HCT116 (cell line): ENCODE results near the gene STUM. TPM values are rescaled to one million over a fixed set of nuclear protein-coding genes. Genes with fewer than 3 reads are reported as not detected.

ENCODE experiments used
- ATAC-seq: fragments of 200-7000 bp; cut with Tn5 transposase; 2 replicates; pipeline ENCODE4 v1.9.1; 2020; ENCODE audit warnings: mild to moderate bottlenecking, moderate library complexity
- BruUV-seq: library from RNA; stranded (reverse); fragments of 400-500 nt; replicated peaks from 2 replicates; lab custom pipeline; 2021; lab: Mats Ljungman, UMichigan
- CTCF ChIA-PET: fragments of 300-600 bp; sonication (Branson Sonifier 250); formaldehyde crosslinking; loops from one replicate; lab custom pipeline; 2021; ENCODE audit warnings: antibody characterized with exemption; lab: Charles Lee
- POLR2A ChIA-PET: fragments of 300-600, 350-600 bp; sonication (Branson Sonifier 250); formaldehyde crosslinking; loops from one replicate; lab custom pipeline; 2021; ENCODE audit warnings: antibody characterized with exemption; lab: Charles Lee
- RAD21 ChIA-PET, 2 experiments: fragments of 300-600 bp; sonication (Branson Sonifier 250); formaldehyde crosslinking; loops; one replicate each; lab custom pipeline; 2023; ENCODE audit warnings: low total read pairs in 2 of 2; ENCODE audit not compliant: uncharacterized antibody in 2 of 2, unreplicated experiment in 2 of 2, low non-redundant PET in 1 of 2; lab: Charles Lee
- DNase-seq: peaks from one replicate; pipeline ENCODE4 v3.0.0-alpha.2; 2010; ENCODE audit warnings: low read depth, low spot score
- H2AFZ ChIP-seq: fragments of 200-600 bp; shearing (Covaris generic), sonication (generic); 2 replicates; pipeline ENCODE4 v1.6.1; 2017; ENCODE audit warnings: low read depth, mixed run types, mixed read lengths, antibody characterized with exemption, low read length; ENCODE audit not compliant: poor library complexity, severe bottlenecking
- H3K27ac ChIP-seq: 2 replicates; pipeline ENCODE4 v1.5.1; 2012; ENCODE audit warnings: low read depth, low read length
- H3K27me3 ChIP-seq: fragments of 200-600 bp; sonication (generic); 2 replicates; pipeline ENCODE4 v1.6.1; 2016; ENCODE audit warnings: mixed run types, low read length, mixed read lengths; ENCODE audit not compliant: insufficient read depth
- H3K36me3 ChIP-seq, 2 experiments: fragments of 200-500 bp in 1 of 2; fragments of 200-600 bp in 1 of 2; sonication (Bioruptor generic) in 1 of 2; sonication (generic) in 1 of 2; 2 replicates each; pipeline versions ENCODE4 v1.5.1 to v1.6.1; 2014 to 2016; ENCODE audit warnings: low read length in 2 of 2, inconsistent platforms in 1 of 2, mixed read lengths in 1 of 2, mixed run types in 1 of 2; ENCODE audit not compliant: insufficient read depth in 2 of 2, control insufficient read depth in 1 of 2
- H3K4me1 ChIP-seq, 2 experiments: fragments of 200-600 bp in 1 of 2; sonication (generic) in 1 of 2; 2 replicates each; pipeline versions ENCODE4 v1.5.1 to v1.6.1; 2012 to 2017; ENCODE audit warnings: low read length in 2 of 2, inconsistent platforms in 1 of 2, mild to moderate bottlenecking in 1 of 2, mixed read lengths in 1 of 2, mixed run types in 1 of 2, moderate library complexity in 1 of 2; ENCODE audit not compliant: insufficient read depth in 2 of 2, control insufficient read depth in 1 of 2
- H3K4me2 ChIP-seq: fragments of 200-600 bp; sonication (generic); 2 replicates; pipeline ENCODE4 v1.6.1; 2017; ENCODE audit warnings: mixed run types, low read length, mixed read lengths
- H3K4me3 ChIP-seq, 2 experiments: fragments of 200-600 bp in 1 of 2; sonication (generic) in 1 of 2; replicated peaks in 1 of 2; 2 replicates each; pipeline ENCODE4 v1.5.1; 2011 to 2016; ENCODE audit warnings: low read length in 2 of 2, control low read depth in 1 of 2, low read depth in 1 of 2, mild to moderate bottlenecking in 1 of 2, mixed read lengths in 1 of 2, mixed run types in 1 of 2
- H3K79me2 ChIP-seq: fragments of 200-600 bp; sonication (generic); 2 replicates; pipeline ENCODE4 v1.6.1; 2017; ENCODE audit warnings: mild to moderate bottlenecking, mixed run types, low read length, moderate library complexity, mixed read lengths; ENCODE audit not compliant: insufficient read depth
- H3K9ac ChIP-seq: fragments of 200-600 bp; sonication (generic); 2 replicates; pipeline ENCODE4 v1.6.1; 2016; ENCODE audit warnings: low read length, mixed read lengths
- H3K9me2 ChIP-seq: fragments of 200-600 bp; sonication (generic), shearing (Covaris generic); 2 replicates; pipeline ENCODE4 v1.6.1; 2017; ENCODE audit warnings: mixed run types, mild to moderate bottlenecking, moderate library complexity; ENCODE audit not compliant: insufficient read depth
- H3K9me3 ChIP-seq, 2 experiments: fragments of 200-500 bp in 1 of 2; fragments of 200-600 bp in 1 of 2; sonication (Bioruptor generic) in 1 of 2; sonication (generic) in 1 of 2; 2 replicates each; pipeline ENCODE4 v1.6.1; 2014 to 2017; ENCODE audit warnings: low read length in 2 of 2, mixed read lengths in 2 of 2, inconsistent platforms in 1 of 2, low read depth in 1 of 2, mild to moderate bottlenecking in 1 of 2, mixed run types in 1 of 2, moderate library complexity in 1 of 2; ENCODE audit not compliant: control insufficient read depth in 1 of 2, insufficient read depth in 1 of 2
- H4K20me1 ChIP-seq: fragments of 200-600 bp; sonication (generic), shearing (Covaris generic); 2 replicates; pipeline ENCODE4 v1.6.1; 2017; ENCODE audit warnings: mixed run types, mild to moderate bottlenecking, moderate library complexity; ENCODE audit not compliant: insufficient read depth
- CBX3 ChIP-seq: IDR thresholded peaks from 2 replicates; pipeline ENCODE4 v1.6.1; 2012; ENCODE audit warnings: low read depth
- JUND ChIP-seq: IDR thresholded peaks from 2 replicates; pipeline ENCODE4 v1.6.1; 2012
- MAX ChIP-seq: IDR thresholded peaks from 2 replicates; pipeline ENCODE4 v1.6.1; 2012
- POLR2A ChIP-seq: IDR thresholded peaks from 2 replicates; pipeline ENCODE4 v1.7.0; 2011; ENCODE audit warnings: borderline replicate concordance; ENCODE audit not compliant: insufficient read depth, insufficient read length; ENCODE audit errors: extremely low read depth
- RAD21 ChIP-seq: IDR thresholded peaks from 2 replicates; pipeline ENCODE4 v1.6.1; 2012; ENCODE audit warnings: low read depth, mild to moderate bottlenecking
- SP1 ChIP-seq: IDR thresholded peaks from 2 replicates; pipeline ENCODE4 v1.6.1; 2012; ENCODE audit warnings: low read depth
- SRF ChIP-seq: IDR thresholded peaks from 2 replicates; pipeline ENCODE4 v1.6.1; 2012; ENCODE audit warnings: low read depth
- TCF7L2 ChIP-seq: IDR thresholded peaks from 2 replicates; pipeline ENCODE4 v1.7.0; 2011; ENCODE audit warnings: borderline replicate concordance, inconsistent platforms; ENCODE audit not compliant: insufficient read depth, insufficient read length; ENCODE audit errors: extremely low read depth
- intact Hi-C: fragments of 100-400 bp; cut with micrococcal nuclease; formaldehyde crosslinking; loops from 2 replicates; pipeline ENCODE4 v1.10.0; 2022
- total RNA-seq: library from RNA; stranded (reverse); gene quantifications from one replicate; pipeline ENCODE4 v1.2.1, GENCODE V29; 2021; ENCODE audit not compliant: unreplicated experiment
- TF ChIP-seq, protein P1 (sequence below), 3 experiments: fragments of 200-600 bp in 1 of 3; sonication (generic) in 1 of 3; IDR thresholded peaks in 2 of 3; conservative IDR thresholded peaks in 1 of 3; 2 replicates each; pipeline ENCODE4 v1.5.1; 2012 to 2017; ENCODE audit warnings: low read depth in 2 of 3, low read length in 2 of 3, antibody characterized with exemption in 1 of 3, borderline replicate concordance in 1 of 3, control low read depth in 1 of 3, mild to moderate bottlenecking in 1 of 3, mixed read lengths in 1 of 3, mixed run types in 1 of 3, moderate library complexity in 1 of 3; ENCODE audit not compliant: insufficient read depth in 1 of 3

STUM gene
- total RNA-seq, 1 experiment from 2014 or later, result not detected

DNA sequence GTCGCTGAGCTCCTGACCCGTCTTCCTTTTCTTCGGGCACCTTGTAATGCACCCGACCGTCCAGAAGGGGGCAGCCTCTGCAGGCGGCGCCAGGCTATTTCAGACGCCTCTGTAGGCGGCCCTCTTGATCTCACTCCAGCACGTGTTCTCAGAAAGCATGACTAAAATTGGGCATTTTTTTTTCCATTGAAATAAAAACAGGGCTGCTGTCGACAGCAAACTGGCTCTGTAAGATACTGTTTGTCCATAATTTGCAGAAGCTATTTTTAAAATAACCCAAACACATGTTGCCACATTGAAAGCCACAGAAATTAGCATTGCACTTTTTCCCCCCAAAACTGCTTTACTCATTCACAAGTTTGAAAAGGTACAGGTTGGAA, 78.0 kb downstream of the STUM start:
- no TSS peak for BruUV-seq
- POLR2A ChIA-PET, result no interaction called here
- H3K9me3 ChIP-seq, result no peaks in the 10 kb centered on the region
- CTCF ChIA-PET, result interaction anchor here (0.6 to 1.9 kb wide), 21 partner anchors 9 to 814 kb away, joined by 3 to 12 read pairs (median 3); no protein-coding TSS in a partner anchor
- H4K20me1 ChIP-seq, result no peaks in the 10 kb centered on the region
- no peak overlapping the region for H3K4me3 ChIP-seq
- peak overlapping the region; percentile 94 for H2AFZ ChIP-seq
- 0 out of 2 replicates have a peak, but pooled peaks cover 3% of the 10 kb centered on the region for H3K27me3 ChIP-seq
- ATAC-seq, result peak; percentile 95
- H3K4me1 ChIP-seq, result peaks cover 0 to 3% of the 10 kb centered on the region in 2 experiments; a peak in 1 of 4 replicates
- H3K9ac ChIP-seq, result no peak overlapping the region
- no peaks in the 10 kb centered on the region for H3K9me2 ChIP-seq
- H3K4me2 ChIP-seq, result peak overlapping the region; percentile 64
- DNase-seq, result peak; percentile 51
- RAD21 ChIA-PET, result interaction anchor here in 1 of 2 experiments (0.6 to 0.7 kb wide), 2 partner anchors 202 to 513 kb away, joined by 3 to 4 read pairs; no protein-coding TSS in a partner anchor
- intact Hi-C loops, result loop anchor here (2.0 kb wide), 1 partner anchor 810 kb away; no protein-coding TSS in a partner anchor
- TF ChIP-seq RAD21 (peak; percentile 88), MAX (peak; percentile 96), POLR2A (no peak), TCF7L2 (peak; percentile 98), SP1 (no peak), SRF (0 out of 2 replicates have a peak, but pooled peaks have one; percentile 28), CBX3 (peak; percentile 79), JUND (0 out of 2 replicates have a peak, but pooled peaks have one; percentile 6)
- TF ChIP-seq, protein P1, sequence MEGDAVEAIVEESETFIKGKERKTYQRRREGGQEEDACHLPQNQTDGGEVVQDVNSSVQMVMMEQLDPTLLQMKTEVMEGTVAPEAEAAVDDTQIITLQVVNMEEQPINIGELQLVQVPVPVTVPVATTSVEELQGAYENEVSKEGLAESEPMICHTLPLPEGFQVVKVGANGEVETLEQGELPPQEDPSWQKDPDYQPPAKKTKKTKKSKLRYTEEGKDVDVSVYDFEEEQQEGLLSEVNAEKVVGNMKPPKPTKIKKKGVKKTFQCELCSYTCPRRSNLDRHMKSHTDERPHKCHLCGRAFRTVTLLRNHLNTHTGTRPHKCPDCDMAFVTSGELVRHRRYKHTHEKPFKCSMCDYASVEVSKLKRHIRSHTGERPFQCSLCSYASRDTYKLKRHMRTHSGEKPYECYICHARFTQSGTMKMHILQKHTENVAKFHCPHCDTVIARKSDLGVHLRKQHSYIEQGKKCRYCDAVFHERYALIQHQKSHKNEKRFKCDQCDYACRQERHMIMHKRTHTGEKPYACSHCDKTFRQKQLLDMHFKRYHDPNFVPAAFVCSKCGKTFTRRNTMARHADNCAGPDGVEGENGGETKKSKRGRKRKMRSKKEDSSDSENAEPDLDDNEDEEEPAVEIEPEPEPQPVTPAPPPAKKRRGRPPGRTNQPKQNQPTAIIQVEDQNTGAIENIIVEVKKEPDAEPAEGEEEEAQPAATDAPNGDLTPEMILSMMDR (IDR thresholded peaks at IDR 0.05 in 2 of 3, conservative IDR thresholded peaks at IDR 0.05 in 1 of 3; ENCODE audit: borderline replicate concordance in 1 of 3, insufficient read depth in 1 of 3, low read depth in 2 of 3, low read length in 2 of 3), result peak; percentile 87 to 97 (median 93)
- no peaks in the 10 kb centered on the region for H3K36me3 ChIP-seq
- no peak overlapping the region for H3K27ac ChIP-seq
- H3K79me2 ChIP-seq, result no peaks in the 10 kb centered on the region
